NK-92 treated with Interleukin-12 subunit alpha and Interleukin-12 subunit beta, amount 100 ng/mL, for 24 hours (cell line): ENCODE measurements around the gene FRMPD4.

Experiments
- DNase-seq: peaks from one replicate; lab custom pipeline; 2025; lab: John Stamatoyannopoulos, UW

Gene FRMPD4

DNA sequence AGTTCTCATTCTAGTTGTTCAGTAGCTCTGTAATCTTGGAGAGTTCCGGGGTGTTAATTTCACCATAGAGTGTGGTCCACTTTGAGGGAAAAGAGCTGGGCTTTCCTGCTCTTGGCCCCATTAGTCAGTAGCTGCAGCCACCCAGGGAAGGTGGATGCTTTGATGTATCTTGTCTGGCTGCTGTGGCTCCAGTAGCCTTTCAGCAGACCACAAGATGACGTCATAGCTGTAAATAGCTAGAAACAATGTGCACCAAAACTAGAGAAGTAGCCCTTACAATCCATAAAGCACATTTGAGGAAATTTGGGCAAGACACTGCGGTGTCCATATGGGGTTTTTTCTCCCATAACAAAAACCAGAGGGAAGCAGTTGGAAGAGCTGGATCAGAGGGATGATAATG lies 620.0 kb downstream of the FRMPD4 start:
- no peak for DNase-seq

GRCh38 chrX:12767856-12768255 lies 629.6 kb downstream of the FRMPD4 start:
- no peak for DNase-seq

DNA sequence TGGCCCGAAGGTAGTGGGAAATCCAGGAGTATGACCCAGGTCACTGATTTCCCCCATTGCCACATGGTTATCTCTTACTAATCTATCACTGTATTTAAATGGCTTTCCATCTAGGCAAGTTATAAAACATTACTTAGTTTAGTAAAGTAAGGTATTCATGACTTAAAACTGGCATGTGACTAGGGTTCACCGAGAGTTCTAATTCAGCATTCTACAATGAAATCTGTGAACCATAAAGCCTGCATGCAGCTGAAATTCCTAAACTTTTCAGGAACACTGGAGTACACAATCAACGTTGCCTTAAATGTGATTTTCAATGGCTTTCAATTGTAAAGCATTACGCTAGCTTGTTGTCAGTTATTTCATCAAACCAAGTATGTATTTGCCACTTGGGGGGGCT lies 630.2 kb downstream of the FRMPD4 start:
- no peak for DNase-seq

GRCh38 chrX:12770440-12770839 lies 632.2 kb downstream of the FRMPD4 start:
- DNase-seq: no peak

- DNase-seq: no peak
These were observed 633.3 kb downstream of the FRMPD4 start for GRCh38 chrX:12771445-12772069.
